H1 (cell line): ENCODE data around the gene DNAJC17.

Experiments
- ASH2L ChIP-seq: fragments of 200-600, 300-600 bp; sonication (generic); IDR thresholded peaks from one replicate; pipeline ENCODE4 v1.7.1; 2017; ENCODE audit warnings: low read length
- CHD2 ChIP-seq: IDR thresholded peaks from 2 replicates; pipeline ENCODE4 v1.6.1; 2012; ENCODE audit warnings: low read length, improper control_type of control experiment
- CTCF ChIP-seq, 3 experiments: IDR thresholded peaks; 1 replicate in 2 of 3; 2 replicates in 1 of 3; pipeline versions ENCODE4 v1.5.1 to v1.6.1; 2011; ENCODE audit warnings: low read length in 3 of 3, mild to moderate bottlenecking in 3 of 3, inconsistent platforms in 2 of 3, low read depth in 1 of 3, moderate library complexity in 1 of 3; ENCODE audit not compliant: insufficient read depth in 1 of 3; ENCODE audit errors: control extremely low read depth in 1 of 3
- E2F6 ChIP-seq: IDR thresholded peaks from 2 replicates; pipeline ENCODE4 v1.6.1; 2012; ENCODE audit warnings: inconsistent platforms
- EZH2 ChIP-seq: fragments of 200-600 bp; sonication (generic); IDR thresholded peaks from 2 replicates; pipeline ENCODE4 v1.7.1; 2012; ENCODE audit warnings: low read depth, mild to moderate bottlenecking, moderate library complexity, low read length, inconsistent platforms; ENCODE audit not compliant: severe bottlenecking
- JUN ChIP-seq: IDR thresholded peaks from 2 replicates; pipeline ENCODE4 v1.6.1; 2011; ENCODE audit warnings: low read depth, mild to moderate bottlenecking, improper control_type of control experiment, low read length
- JUND ChIP-seq: IDR thresholded peaks from 2 replicates; pipeline ENCODE4 v1.6.1; 2011; ENCODE audit warnings: mild to moderate bottlenecking, improper control_type of control experiment, low read length
- PHF8 ChIP-seq: fragments of 200-600 bp; sonication (generic); conservative IDR thresholded peaks from 2 replicates; pipeline ENCODE4 v1.7.1; 2012; ENCODE audit warnings: low read depth, mild to moderate bottlenecking, inconsistent platforms, low read length, moderate library complexity
- POLR2A ChIP-seq, 2 experiments: IDR thresholded peaks; 1 replicate in 1 of 2; 2 replicates in 1 of 2; pipeline ENCODE4 v1.6.1; 2011; ENCODE audit warnings: low read depth in 2 of 2, low read length in 2 of 2, mild to moderate bottlenecking in 2 of 2; ENCODE audit errors: control extremely low read depth in 1 of 2
- POLR2AphosphoS5 ChIP-seq: IDR thresholded peaks from 2 replicates; pipeline ENCODE4 v1.6.1; 2011; ENCODE audit warnings: low read depth, low read length
- RXRA ChIP-seq: IDR thresholded peaks from 2 replicates; pipeline ENCODE4 v1.6.1; 2011; ENCODE audit warnings: low read depth, mild to moderate bottlenecking, low read length, moderate library complexity; ENCODE audit not compliant: insufficient read depth
- SUZ12 ChIP-seq: fragments of 200-600 bp; sonication (generic); IDR thresholded peaks from 2 replicates; pipeline ENCODE4 v1.6.1; 2012; ENCODE audit warnings: mild to moderate bottlenecking, inconsistent platforms, low read length, moderate library complexity, mixed read lengths
- TF ChIP-seq, protein P1 (sequence below): IDR thresholded peaks from 2 replicates; pipeline ENCODE4 v1.6.1; 2012; ENCODE audit warnings: inconsistent platforms
- TF ChIP-seq, protein P2 (sequence below): IDR thresholded peaks from 2 replicates; pipeline ENCODE4 v1.6.1; 2011; ENCODE audit warnings: low read length, improper control_type of control experiment

GRCh38 chr15:40754574-40754882 is 52.7 kb downstream of the DNAJC17 start:
- TF ChIP-seq E2F6, result no peak
- TF ChIP-seq POLR2AphosphoS5, result no peak
- TF ChIP-seq POLR2A (IDR thresholded peaks at IDR 0.05; ENCODE audit: control extremely low read depth in 1 of 2, low read depth in 2 of 2, low read length in 2 of 2), result no peak
- TF ChIP-seq JUN, result no peak
- no peak for TF ChIP-seq RXRA
- no peak for TF ChIP-seq JUND
- TF ChIP-seq, protein P1, sequence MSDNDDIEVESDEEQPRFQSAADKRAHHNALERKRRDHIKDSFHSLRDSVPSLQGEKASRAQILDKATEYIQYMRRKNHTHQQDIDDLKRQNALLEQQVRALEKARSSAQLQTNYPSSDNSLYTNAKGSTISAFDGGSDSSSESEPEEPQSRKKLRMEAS, result no peak
- no peak for TF ChIP-seq EZH2
- no peak for TF ChIP-seq CTCF (IDR thresholded peaks at IDR 0.05; ENCODE audit: control extremely low read depth in 1 of 3, insufficient read depth in 1 of 3, low read depth in 1 of 3, low read length in 3 of 3)
- no peak for TF ChIP-seq ASH2L
- TF ChIP-seq, protein P2, sequence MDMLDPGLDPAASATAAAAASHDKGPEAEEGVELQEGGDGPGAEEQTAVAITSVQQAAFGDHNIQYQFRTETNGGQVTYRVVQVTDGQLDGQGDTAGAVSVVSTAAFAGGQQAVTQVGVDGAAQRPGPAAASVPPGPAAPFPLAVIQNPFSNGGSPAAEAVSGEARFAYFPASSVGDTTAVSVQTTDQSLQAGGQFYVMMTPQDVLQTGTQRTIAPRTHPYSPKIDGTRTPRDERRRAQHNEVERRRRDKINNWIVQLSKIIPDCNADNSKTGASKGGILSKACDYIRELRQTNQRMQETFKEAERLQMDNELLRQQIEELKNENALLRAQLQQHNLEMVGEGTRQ, result no peak
- TF ChIP-seq PHF8, result no peak
- no peak for TF ChIP-seq CHD2
- no peak for TF ChIP-seq SUZ12
